ENCODE measurements around the gene CCDC27.

DNA sequence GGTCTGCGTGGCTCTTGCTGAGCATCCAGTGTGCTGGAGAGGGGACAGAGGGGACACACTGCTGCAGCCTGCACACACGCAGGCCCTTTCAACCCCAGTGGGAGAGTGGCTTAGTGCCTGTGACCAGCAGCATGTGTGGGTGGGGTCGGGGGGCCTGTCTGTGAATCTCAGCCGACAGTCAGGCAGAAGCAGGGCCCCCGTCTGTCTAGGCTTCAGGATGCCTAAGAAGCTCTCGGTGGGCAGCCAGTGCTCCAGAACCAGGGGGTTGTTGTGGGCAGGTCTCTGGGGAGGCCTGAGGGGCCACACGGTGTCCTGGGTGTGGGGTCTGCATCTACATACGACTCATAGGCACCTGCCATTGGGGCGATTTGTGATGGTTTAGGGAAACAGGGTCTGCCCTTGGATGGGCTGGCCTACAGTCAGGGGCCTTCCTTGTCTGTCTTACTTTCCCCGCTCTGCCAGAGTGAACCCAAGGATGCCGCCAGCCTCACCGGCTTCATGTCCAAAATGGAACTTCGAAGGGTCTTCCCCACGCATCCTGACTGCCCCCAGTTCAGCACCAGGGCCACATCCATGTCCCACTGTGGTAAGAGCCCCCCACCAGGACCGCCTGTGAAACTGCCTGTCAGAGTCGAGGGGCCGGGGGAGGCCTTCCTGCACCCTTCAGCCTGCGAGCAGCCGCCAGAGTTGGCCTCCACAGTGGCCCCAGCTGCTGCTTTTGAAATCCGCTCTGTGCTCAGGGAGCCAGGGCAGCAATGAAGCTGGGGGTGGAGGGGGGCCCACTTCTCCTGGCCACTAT lies 1.6 kb downstream of the CCDC27 start:
- TF ChIP-seq, protein P1, sequence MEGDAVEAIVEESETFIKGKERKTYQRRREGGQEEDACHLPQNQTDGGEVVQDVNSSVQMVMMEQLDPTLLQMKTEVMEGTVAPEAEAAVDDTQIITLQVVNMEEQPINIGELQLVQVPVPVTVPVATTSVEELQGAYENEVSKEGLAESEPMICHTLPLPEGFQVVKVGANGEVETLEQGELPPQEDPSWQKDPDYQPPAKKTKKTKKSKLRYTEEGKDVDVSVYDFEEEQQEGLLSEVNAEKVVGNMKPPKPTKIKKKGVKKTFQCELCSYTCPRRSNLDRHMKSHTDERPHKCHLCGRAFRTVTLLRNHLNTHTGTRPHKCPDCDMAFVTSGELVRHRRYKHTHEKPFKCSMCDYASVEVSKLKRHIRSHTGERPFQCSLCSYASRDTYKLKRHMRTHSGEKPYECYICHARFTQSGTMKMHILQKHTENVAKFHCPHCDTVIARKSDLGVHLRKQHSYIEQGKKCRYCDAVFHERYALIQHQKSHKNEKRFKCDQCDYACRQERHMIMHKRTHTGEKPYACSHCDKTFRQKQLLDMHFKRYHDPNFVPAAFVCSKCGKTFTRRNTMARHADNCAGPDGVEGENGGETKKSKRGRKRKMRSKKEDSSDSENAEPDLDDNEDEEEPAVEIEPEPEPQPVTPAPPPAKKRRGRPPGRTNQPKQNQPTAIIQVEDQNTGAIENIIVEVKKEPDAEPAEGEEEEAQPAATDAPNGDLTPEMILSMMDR (IDR thresholded peaks at IDR 0.05) = no peak
- no peak for TF ChIP-seq POLR2A (IDR thresholded peaks at IDR 0.05)
